H9 (cell line): ENCODE results near the gene COPG1. TPM values are rescaled to one million over a fixed set of nuclear protein-coding genes. Genes with fewer than 3 reads are reported as not detected.

ENCODE experiments used
- DNase-seq: peaks from one replicate; pipeline ENCODE4 v3.0.0-alpha.2; 2017
- H2AFZ ChIP-seq: one replicate; pipeline ENCODE4 v1.6.1; 2013; ENCODE audit warnings: mild to moderate bottlenecking, low read length, control low read depth, moderate library complexity
- H2AK5ac ChIP-seq: 2 replicates; pipeline ENCODE4 v1.6.1; 2013; ENCODE audit warnings: low read length, control low read depth, mixed read lengths; ENCODE audit not compliant: insufficient read length
- H2BK120ac ChIP-seq: one replicate; pipeline ENCODE4 v1.6.1; 2013; ENCODE audit warnings: low read depth, mild to moderate bottlenecking, low read length, control low read depth, inconsistent platforms; ENCODE audit not compliant: poor library complexity, severe bottlenecking
- H2BK12ac ChIP-seq: 2 replicates; pipeline ENCODE4 v1.6.1; 2013; ENCODE audit warnings: low read length, control low read depth, mixed read lengths, low read depth; ENCODE audit not compliant: insufficient read length
- H2BK15ac ChIP-seq: 2 replicates; pipeline ENCODE4 v1.6.1; 2013; ENCODE audit warnings: low read depth, low read length, control low read depth
- H2BK20ac ChIP-seq: one replicate; pipeline ENCODE4 v1.6.1; 2013; ENCODE audit warnings: low read depth, mild to moderate bottlenecking, low read length, control low read depth, inconsistent platforms; ENCODE audit not compliant: poor library complexity, severe bottlenecking
- H2BK5ac ChIP-seq: 2 replicates; pipeline ENCODE4 v1.6.1; 2013; ENCODE audit warnings: low read length, control low read depth, mixed read lengths; ENCODE audit not compliant: insufficient read length
- H3K14ac ChIP-seq: 2 replicates; pipeline ENCODE4 v1.6.1; 2013; ENCODE audit warnings: low read length, control low read depth; ENCODE audit not compliant: insufficient read depth
- H3K18ac ChIP-seq: 2 replicates; pipeline ENCODE4 v1.6.1; 2013; ENCODE audit warnings: low read depth, mild to moderate bottlenecking, mixed read lengths, low read length, control low read depth; ENCODE audit not compliant: insufficient read length
- H3K23ac ChIP-seq: 2 replicates; pipeline ENCODE4 v1.6.1; 2013; ENCODE audit warnings: low read length, control low read depth, mixed read lengths, low read depth; ENCODE audit not compliant: insufficient read length
- H3K23me2 ChIP-seq: 2 replicates; pipeline ENCODE4 v1.6.1; 2013; ENCODE audit warnings: low read depth, mild to moderate bottlenecking, mixed read lengths, low read length, control low read depth; ENCODE audit not compliant: insufficient read length, poor library complexity, severe bottlenecking
- H3K27ac ChIP-seq: 2 replicates; pipeline ENCODE4 v1.5.1; 2013; ENCODE audit warnings: low read length, control low read depth, mixed read lengths, low read depth; ENCODE audit not compliant: insufficient read length
- H3K27me3 ChIP-seq: 2 replicates; pipeline ENCODE4 v1.6.1; 2013; ENCODE audit warnings: low read length, control low read depth, inconsistent platforms; ENCODE audit not compliant: insufficient read depth
- H3K4ac ChIP-seq: 2 replicates; pipeline ENCODE4 v1.6.1; 2013; ENCODE audit warnings: low read depth, mild to moderate bottlenecking, control low read depth, inconsistent platforms, low read length, moderate library complexity
- H3K4me1 ChIP-seq: 2 replicates; pipeline ENCODE4 v1.6.1; 2013; ENCODE audit warnings: low read length, control low read depth, inconsistent platforms; ENCODE audit not compliant: insufficient read depth
- H3K4me2 ChIP-seq: 2 replicates; pipeline ENCODE4 v1.6.1; 2013; ENCODE audit warnings: low read length, control low read depth, mixed read lengths; ENCODE audit not compliant: insufficient read length, insufficient read depth
- H3K56ac ChIP-seq: 2 replicates; pipeline ENCODE4 v1.6.1; 2013; ENCODE audit warnings: low read depth, mild to moderate bottlenecking, mixed read lengths, low read length, control low read depth; ENCODE audit not compliant: insufficient read length
- H3K79me1 ChIP-seq: 2 replicates; pipeline ENCODE4 v1.6.1; 2013; ENCODE audit warnings: low read depth, mild to moderate bottlenecking, moderate library complexity, low read length, control low read depth, inconsistent platforms; ENCODE audit not compliant: insufficient read depth, poor library complexity, severe bottlenecking
- H3K79me2 ChIP-seq: 2 replicates; pipeline ENCODE4 v1.6.1; 2013; ENCODE audit warnings: low read length, control low read depth, inconsistent platforms; ENCODE audit not compliant: insufficient read depth
- H3K9ac ChIP-seq: 2 replicates; pipeline ENCODE4 v1.6.1; 2013; ENCODE audit warnings: low read length, control low read depth, mixed read lengths; ENCODE audit not compliant: insufficient read length; ENCODE audit errors: extremely low read depth
- H3K9me3 ChIP-seq: one replicate; pipeline ENCODE4 v1.6.1; 2013; ENCODE audit warnings: low read depth, low read length, inconsistent platforms; ENCODE audit not compliant: control insufficient read depth
- H3T11ph ChIP-seq: one replicate; pipeline ENCODE4 v1.6.1; 2013; ENCODE audit warnings: mild to moderate bottlenecking, low read length, control low read depth, inconsistent platforms
- H4K20me1 ChIP-seq: one replicate; pipeline ENCODE4 v1.6.1; 2013; ENCODE audit not compliant: control insufficient read depth, insufficient read length, insufficient read depth
- H4K5ac ChIP-seq: 2 replicates; pipeline ENCODE4 v1.6.1; 2013; ENCODE audit warnings: low read depth, mild to moderate bottlenecking, mixed read lengths, low read length, control low read depth; ENCODE audit not compliant: insufficient read length
- H4K8ac ChIP-seq: replicated peaks from 2 replicates; pipeline ENCODE4 v1.6.1; 2013; ENCODE audit warnings: low read length, control low read depth, mixed read lengths, low read depth; ENCODE audit not compliant: insufficient read length
- H4K91ac ChIP-seq: 2 replicates; pipeline ENCODE4 v1.6.1; 2013; ENCODE audit warnings: low read depth, mild to moderate bottlenecking, moderate library complexity, mixed read lengths, low read length, control low read depth; ENCODE audit not compliant: insufficient read length
- H3K27ac Mint-ChIP-seq, 3 experiments: 2 replicates in 2 of 3; 3 replicates in 1 of 3; pipeline ENCODE4 v1.8.0; 2020 to 2021; ENCODE audit warnings: mixed read lengths in 3 of 3, mild to moderate bottlenecking in 1 of 3, moderate library complexity in 1 of 3
- H3K27me3 Mint-ChIP-seq: 2 replicates; pipeline ENCODE4 v1.8.0; 2021; ENCODE audit warnings: low read depth, mild to moderate bottlenecking, moderate library complexity, mixed read lengths
- H3K36me3 Mint-ChIP-seq, 3 experiments: 2 replicates in 2 of 3; 3 replicates in 1 of 3; pipeline ENCODE4 v1.8.0; 2020 to 2021; ENCODE audit warnings: low read depth in 3 of 3, mixed read lengths in 3 of 3; ENCODE audit not compliant: insufficient read depth in 1 of 3
- H3K4me1 Mint-ChIP-seq, 2 experiments: 2 replicates each; pipeline ENCODE4 v1.8.0; 2020; ENCODE audit warnings: mixed read lengths in 2 of 2
- H3K4me3 Mint-ChIP-seq, 2 experiments: 2 replicates in 1 of 2; 3 replicates in 1 of 2; pipeline ENCODE4 v1.8.0; 2020 to 2021; ENCODE audit warnings: mild to moderate bottlenecking in 2 of 2, mixed read lengths in 2 of 2, moderate library complexity in 1 of 2
- H3K9me3 Mint-ChIP-seq, 2 experiments: 2 replicates in 1 of 2; 3 replicates in 1 of 2; pipeline ENCODE4 v1.8.0; 2020; ENCODE audit warnings: mild to moderate bottlenecking in 2 of 2, mixed read lengths in 2 of 2, moderate library complexity in 1 of 2
- WGBS: extraction: QIAGEN DNeasy Blood & Tissue Kit; methylation state at CpG from one replicate; pipeline ENCODE4 v1.1.7; 2013; ENCODE audit warnings: missing lambda C conversion rate, low lambda C conversion rate, mixed read lengths; ENCODE audit not compliant: insufficient read length; ENCODE audit errors: extremely low coverage; 5-methylcytosine and 5-hydroxymethylcytosine counted together
- total RNA-seq: library from RNA; stranded (reverse); gene quantifications from 2 replicates; pipeline ENCODE4 v1.2.1, GENCODE V29; 2021
- TF ChIP-seq, protein P1 (sequence below): fragments of 200-600 bp; sonication (generic); conservative IDR thresholded peaks from 3 replicates; pipeline ENCODE4 v1.8.0; 2021; ENCODE audit warnings: antibody characterized with exemption, mild to moderate bottlenecking

Gene COPG1
- total RNA-seq, 1 experiment from 2014 or later = 147 TPM

DNA sequence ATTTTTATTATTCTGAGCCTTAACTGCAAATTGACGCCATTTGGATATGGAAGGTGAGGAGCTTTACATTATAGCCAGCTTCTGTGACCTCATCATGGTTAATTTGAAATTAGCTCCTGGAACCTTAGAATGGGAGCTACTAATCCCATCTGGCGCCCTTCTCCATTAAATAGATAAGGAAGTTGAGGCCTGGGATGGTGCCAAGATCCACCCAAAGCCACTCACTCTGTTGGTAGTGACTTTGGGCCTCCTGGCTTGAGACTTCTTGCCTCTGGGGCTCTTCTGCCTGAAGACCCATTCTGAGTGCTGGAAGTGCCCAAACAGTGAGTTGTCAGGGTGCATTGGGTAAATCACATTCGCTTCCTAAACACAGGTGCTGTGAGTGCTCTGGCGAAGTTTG lies 17.2 kb downstream of the COPG1 start:
- no peaks in the 10 kb centered on the region for H3K9me3 Mint-ChIP-seq
- Histone ChIP-seq H3K9me3 (no peaks in the 10 kb centered on the region), H3K18ac (no peak overlapping the region), H4K5ac (no peak overlapping the region), H3K9ac (no peak overlapping the region), H2BK12ac (no peak overlapping the region), H2BK15ac (no peak overlapping the region), H3K79me2 (no peaks in the 10 kb centered on the region), H3K27ac (no peak overlapping the region), H4K8ac (no peak overlapping the region), H2AK5ac (no peak overlapping the region), H3K4ac (no peak overlapping the region), H3K4me1 (no peaks in the 10 kb centered on the region), H3K4me2 (no peak overlapping the region), H2BK120ac (no peak overlapping the region), H2AFZ (no peak overlapping the region), H3K56ac (no peak overlapping the region), H2BK20ac (no peak overlapping the region), H2BK5ac (no peak overlapping the region), H3T11ph (no peak overlapping the region), H4K20me1 (no peaks in the 10 kb centered on the region), H3K23ac (no peak overlapping the region), H4K91ac (no peak overlapping the region), H3K23me2 (no peaks in the 10 kb centered on the region), H3K79me1 (no peaks in the 10 kb centered on the region), H3K27me3 (no peaks in the 10 kb centered on the region), H3K14ac (no peak overlapping the region)
- no peak for DNase-seq
- H3K27ac Mint-ChIP-seq = no peak overlapping the region
- H3K4me3 Mint-ChIP-seq = no peak overlapping the region
- TF ChIP-seq, protein P1, sequence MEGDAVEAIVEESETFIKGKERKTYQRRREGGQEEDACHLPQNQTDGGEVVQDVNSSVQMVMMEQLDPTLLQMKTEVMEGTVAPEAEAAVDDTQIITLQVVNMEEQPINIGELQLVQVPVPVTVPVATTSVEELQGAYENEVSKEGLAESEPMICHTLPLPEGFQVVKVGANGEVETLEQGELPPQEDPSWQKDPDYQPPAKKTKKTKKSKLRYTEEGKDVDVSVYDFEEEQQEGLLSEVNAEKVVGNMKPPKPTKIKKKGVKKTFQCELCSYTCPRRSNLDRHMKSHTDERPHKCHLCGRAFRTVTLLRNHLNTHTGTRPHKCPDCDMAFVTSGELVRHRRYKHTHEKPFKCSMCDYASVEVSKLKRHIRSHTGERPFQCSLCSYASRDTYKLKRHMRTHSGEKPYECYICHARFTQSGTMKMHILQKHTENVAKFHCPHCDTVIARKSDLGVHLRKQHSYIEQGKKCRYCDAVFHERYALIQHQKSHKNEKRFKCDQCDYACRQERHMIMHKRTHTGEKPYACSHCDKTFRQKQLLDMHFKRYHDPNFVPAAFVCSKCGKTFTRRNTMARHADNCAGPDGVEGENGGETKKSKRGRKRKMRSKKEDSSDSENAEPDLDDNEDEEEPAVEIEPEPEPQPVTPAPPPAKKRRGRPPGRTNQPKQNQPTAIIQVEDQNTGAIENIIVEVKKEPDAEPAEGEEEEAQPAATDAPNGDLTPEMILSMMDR = no peak
- no peaks in the 10 kb centered on the region for H3K27me3 Mint-ChIP-seq
- peaks cover 56 to 95% (median 84%) of the 10 kb centered on the region in 3 experiments for H3K36me3 Mint-ChIP-seq
- H3K4me1 Mint-ChIP-seq = no peaks in the 10 kb centered on the region
- no CpG with 5 or more reads among the region's 4 CpGs for WGBS
